Erythroblast (primary cell): ENCODE data around the gene TNS1.

ENCODE experiments used
- DNase-seq, 2 experiments: peaks; one replicate each; lab custom pipeline; 2025; lab: John Stamatoyannopoulos, UW
- GATA1 ChIP-seq: IDR thresholded peaks from 2 replicates; pipeline ENCODE4 v1.6.1; 2011; ENCODE audit warnings: low read depth, mild to moderate bottlenecking, control low read depth, low read length, moderate library complexity
- POLR2A ChIP-seq: IDR thresholded peaks from 2 replicates; pipeline ENCODE4 v1.6.1; 2011; ENCODE audit warnings: mild to moderate bottlenecking, low read length

TNS1 gene

DNA sequence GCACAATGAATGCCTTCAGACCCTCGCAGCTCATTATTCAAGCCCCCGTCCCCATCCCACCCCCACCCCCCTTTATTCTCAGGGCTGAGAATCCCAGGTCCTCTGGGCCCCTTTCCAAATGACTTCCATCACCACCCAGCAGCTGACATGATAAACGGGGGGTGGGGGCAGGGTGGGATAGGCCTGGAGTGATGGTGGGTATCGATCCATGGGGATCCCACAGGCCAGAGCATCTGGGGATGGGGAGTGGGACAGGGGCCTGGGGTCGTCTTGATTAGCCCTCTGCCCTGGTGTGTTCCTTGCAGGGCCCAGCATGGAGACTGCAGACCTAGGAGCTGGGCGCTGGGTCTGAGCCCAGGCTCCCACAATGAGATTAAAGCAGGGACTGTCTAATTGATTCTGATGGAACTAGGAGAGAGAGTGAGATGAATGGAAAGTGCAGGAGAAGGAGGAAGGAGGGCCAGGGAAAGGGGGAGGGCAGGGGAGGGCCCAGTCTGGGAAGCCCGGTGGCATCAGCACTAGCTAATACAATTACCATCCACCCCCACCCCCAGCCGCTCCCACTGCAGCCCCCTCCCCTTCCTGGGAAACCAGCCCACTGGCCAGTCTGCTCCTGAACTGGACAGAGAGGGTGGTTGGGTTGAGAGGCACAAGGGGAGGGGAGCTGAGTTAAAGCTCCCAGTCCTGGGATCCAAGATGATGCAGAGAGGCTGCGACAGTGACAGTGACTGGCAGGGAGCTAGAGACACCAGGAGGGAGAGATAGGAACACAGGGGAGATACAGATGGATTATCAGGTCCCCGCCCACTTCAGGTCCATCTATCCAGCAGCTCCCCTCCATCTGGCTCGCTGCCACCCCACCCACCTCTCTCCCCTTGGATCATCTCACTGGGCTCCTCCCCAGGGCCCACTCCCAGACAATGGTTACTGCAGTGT, 13.1 kb upstream of the TNS1 start:
- DNase-seq: no peak
- TF ChIP-seq POLR2A (no peak), GATA1 (no peak)

DNA sequence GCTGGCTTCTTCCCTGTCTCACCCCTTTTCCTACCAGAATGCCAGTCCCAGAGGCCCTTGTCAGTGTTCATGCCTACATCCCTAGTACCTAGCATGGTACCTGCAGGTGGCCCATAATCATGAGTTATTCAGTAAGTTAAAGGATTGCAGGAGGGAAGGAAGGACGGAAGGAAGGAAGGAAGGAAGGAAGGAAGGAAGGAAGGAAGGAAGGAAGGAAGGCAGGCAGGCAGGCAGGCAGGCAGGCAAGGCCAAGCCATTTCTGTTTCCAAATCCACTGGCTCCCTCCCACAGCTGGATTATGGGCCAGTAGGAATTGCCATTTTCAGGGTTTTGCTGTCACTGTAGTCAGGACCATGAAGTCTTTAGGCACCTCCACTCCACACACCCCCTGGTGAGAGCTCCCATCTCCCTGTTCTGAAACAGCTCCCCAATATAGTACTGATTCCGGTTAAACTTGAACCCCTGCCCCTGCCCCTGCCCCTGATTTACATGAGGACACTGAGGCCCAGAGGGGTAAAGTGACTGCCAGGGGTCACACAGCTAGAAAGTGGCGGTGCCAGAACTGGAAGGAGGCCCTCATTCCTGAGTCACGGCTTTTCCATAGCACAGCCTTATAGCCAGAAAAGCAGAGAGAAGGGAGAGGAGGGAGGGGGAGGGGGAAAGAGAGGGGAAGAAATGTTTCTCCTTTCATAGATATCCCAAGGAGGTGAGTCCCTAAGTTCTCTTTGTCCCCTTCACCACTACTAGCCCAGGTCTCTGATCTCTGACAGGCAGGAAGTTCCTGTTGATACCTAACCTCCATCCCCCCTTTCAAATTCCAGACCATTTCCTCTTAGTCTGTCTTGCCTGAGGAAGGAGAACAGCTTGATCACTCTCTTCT, 12.2 kb upstream of the TNS1 start:
- TF ChIP-seq GATA1: no peak
- no peak for TF ChIP-seq POLR2A
- DNase-seq: no peak

DNA sequence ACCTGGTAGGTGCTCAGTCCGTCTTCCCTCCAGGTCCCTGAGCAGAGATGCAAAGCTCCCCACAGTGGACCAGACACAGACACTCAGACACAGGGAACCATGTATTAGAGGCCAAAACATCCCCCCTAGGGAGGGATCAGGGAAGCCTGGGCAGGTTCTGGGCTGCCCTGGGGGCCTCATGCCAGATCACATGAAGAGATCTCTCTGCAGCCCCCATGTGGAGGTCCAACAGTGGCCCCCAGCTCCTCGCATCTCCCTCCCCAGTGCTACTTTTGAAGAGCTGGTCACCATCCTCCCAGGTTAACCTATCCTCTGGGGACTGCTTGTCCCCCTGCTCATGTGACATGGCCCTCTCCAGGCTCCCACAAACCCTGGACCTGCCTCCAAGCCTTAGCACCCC, 10.5 kb upstream of the TNS1 start:
- no peak for TF ChIP-seq POLR2A
- no peak for TF ChIP-seq GATA1
- no peak for DNase-seq

DNA sequence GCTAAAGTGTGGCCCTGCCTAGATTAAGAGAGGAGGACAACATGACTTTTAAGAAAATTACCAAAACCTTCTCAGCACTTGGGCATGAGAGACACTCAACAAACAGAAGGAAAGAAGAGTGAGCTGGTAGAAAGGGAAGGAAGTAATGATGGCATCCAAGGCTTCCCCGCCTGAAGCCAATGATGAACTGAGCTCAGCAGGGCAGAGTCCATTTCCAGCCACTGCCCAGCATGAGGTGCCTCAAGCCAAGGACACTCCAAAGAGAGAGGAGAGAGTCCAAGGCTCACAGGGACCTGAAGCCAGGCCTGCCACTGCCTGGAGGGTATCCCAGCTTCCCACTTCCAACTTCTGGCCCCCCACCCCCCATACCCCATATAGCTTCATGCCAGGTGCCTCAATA, 9.5 kb upstream of the TNS1 start:
- TF ChIP-seq POLR2A (no peak), GATA1 (no peak)
- no peak for DNase-seq

DNA sequence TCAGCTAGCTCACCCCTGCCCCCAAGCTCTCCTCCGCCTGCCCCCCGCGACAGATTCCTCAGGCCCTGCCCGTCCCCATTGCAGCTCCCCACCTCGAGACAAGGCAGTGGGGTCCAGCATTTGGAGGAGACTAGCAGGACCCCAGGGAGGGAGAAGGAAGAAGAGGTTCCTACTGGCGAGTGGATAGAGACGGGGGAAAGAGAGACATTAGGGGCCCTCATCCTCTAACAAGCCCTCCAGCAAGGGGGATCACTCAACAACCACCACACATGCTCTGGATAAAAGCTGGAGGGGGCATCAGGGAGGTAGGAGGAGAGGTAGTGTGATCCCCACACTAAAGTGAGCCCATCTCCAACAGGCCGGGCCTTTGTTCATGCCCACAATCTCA, 8.9 kb upstream of the TNS1 start:
- no peak for DNase-seq
- TF ChIP-seq POLR2A (no peak), GATA1 (no peak)

DNA sequence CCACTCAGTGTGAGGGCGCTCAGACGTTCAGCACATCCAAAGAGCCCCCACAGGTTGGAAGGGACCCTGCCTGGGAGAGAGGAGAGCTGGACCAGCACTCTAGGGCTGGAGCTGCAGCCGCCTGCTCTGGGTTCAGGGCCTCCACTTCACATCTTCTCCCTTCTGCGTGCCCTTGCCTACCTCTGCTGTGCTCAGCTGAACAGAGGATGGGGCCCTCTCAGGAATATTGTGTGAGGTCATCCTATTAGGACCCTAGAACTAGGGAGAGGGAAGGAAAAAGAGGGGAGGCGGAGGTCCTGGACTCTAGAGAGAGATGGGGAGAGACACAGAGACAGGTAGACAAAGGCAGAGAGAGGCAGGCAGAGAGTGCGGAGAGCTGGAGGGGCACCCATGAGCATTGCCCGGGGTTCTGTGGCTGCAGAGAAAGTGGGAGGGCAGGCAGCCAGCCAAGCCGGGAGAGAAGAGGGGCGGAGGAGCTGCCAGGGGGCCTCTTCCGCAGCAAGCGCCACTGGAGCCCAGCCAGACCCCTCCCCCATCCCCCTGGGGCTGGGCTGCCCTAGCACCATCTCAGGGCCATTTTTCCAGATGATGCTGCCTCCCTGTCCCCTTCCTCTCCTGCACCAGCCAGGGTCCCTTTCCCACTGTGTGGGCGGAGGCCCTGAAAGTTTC, 8.3 kb upstream of the TNS1 start:
- no peak for TF ChIP-seq POLR2A
- no peak for TF ChIP-seq GATA1
- no peak for DNase-seq

DNA sequence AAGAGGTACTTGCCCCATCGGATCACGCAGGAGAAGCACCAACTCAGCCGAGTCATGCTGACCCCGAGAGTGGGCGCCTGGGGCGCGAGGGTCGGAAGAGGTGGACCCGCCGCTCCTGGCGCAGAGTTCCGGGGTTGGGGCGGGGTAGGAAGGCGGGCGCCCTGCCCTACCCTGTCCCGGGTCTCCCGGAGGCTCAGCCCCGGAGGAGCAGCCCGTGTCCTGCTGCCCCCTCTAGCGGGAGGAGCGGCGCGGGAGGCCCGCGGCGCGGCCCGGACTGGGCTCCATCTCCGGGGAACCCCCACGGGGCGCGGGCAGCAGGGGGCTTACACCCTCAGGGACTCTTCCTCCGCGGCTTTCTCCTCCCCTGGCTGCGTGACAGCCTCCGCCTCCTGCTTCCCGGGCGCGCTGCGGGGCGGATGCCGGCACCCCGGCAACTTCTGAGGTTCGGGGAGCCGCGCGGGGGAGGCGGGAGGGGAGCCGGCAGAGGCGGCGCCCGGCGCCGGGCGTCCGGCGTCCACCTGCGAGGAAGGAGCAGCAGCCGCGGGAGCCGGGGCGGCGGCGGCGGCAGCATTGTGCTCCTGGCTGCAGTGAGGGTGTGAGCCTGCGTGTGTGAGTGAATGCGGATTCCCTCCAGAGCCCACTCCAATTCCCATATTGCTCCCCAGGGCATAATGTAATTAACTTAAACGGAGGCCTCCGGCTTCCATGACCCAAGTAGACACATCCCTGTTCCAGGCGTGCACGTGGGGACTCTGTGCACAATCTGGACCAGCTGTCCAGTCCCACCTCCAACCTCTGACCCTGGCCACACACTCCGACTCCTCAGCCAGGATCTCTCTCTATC, 7.6 kb upstream of the TNS1 start:
- no peak for DNase-seq
- no peak for TF ChIP-seq POLR2A
- no peak for TF ChIP-seq GATA1

DNA sequence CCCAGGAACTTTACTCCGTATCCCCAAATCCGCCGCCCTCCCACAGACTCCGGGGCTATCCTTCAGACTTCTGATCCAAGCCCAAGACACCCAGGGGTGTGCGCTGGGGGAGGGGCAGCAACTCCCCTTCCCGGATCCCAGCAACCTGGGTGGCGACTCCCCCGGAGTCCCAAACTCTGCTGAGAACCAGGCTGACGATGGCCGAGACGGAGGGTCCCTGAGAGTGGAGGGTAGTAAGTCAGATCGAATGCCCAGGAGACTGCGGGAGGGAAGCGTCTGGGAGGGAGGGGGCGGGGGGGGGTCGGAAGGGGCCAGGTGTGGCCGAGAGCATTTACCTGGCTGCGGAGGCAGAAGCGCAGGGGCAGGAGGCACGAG, 7.0 kb upstream of the TNS1 start:
- no peak for DNase-seq
- no peak for TF ChIP-seq POLR2A
- no peak for TF ChIP-seq GATA1

DNA sequence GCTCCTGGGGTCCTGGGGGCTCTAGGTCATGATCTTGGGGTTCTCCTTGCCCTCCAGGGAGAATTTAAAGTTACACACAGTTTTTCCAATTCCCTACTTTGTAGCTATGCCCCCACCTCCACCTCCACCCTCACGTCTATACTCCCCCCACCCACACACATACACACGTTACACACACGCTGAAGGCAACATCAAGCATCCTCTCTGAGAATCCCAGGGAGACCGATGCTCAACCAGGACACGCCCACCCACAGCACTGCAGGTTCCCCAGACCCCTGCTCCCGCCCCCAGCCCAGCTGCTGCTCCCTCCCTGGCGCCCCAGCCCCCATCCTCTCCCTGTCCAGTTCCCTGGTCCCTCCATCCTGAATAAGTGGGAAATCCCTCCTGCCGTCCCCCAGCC, 6.4 kb upstream of the TNS1 start:
- no peak for TF ChIP-seq POLR2A
- TF ChIP-seq GATA1: no peak
- DNase-seq: no peak

DNA sequence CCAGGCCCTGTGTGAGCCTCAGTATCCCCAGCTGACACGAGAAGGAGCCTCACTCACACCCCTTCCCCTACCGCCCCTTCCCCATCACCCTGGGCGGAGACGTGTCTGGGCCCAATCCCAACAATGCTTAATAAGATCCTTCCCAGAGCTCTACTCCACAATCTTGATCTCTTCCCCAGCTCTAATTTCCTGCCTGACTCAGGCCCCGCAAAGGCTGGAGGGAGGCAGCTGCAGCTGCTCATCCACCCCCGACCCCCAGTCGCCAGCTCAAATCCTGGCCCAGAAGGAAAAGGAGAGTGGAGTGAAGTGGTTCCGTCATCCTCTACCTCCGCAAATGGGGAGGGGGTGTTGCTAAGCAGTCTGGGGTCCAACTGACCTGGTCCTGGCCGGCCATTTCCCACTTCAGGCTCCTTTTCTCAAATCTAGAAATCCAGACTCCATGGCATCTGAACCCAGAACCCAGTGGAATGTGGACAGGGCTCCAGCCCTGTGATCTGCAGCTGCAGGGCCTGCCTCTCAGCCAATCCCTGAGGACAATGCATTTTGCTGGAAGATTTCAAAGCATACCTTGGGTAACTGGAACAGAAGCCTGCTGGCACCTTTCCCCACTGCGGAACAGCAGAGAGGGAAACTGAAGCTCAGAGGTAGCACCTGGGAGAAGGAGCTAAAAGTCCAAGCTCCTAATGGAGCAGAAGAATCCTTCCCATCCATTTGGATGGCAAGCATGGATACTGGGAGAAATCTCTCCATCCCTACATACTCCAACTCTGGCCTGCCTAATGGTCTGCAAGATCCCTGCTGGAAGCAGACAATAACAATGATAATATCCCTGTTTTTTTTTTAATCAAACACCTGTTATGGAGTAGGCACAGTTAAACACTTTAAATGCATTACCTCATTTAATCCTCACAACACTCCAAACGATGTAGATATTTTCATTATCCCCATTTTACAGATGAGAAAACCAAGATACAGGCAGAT, 5.6 kb upstream of the TNS1 start:
- DNase-seq: no peak
- TF ChIP-seq POLR2A: no peak
- no peak for TF ChIP-seq GATA1

DNA sequence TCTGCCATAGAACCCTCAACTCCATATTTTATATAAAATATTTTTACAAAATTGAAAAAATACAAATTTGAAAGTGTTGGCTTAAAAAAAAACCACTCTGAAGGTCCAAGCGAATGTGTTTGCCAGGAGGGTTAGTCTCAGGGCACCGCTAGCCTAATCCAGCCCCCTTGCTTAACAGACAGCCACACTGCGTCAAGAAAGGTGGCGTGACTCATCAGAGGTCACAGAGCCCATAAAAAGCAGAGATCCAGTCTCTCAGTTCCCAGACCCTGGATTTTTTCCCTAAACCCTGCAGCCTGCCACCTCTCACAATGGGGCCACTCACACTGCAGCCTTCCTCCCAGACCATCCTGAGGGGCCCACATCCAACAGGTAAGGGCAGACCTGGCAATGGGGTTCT, 3.9 kb upstream of the TNS1 start:
- no peak for TF ChIP-seq GATA1
- no peak for TF ChIP-seq POLR2A
- DNase-seq: no peak

DNA sequence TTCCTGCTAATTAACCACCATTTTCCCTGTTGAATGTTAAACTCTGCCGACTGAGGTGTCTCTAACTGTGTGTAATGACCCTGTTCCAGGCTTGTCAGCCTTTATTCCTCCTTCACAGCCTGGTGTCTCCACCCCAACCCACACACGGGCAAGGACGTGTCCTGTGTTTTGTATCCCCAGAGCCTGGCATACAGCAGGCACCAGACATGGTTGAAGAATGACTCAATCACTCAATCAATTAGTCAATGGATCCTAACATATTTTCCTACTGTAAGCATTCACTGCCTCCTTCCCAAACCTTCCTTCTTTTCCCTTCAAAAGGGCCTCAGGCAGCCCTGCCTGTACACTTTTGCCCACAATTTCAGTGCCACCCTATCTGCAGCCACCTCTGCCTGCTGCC, 2.7 kb upstream of the TNS1 start:
- DNase-seq: no peak
- TF ChIP-seq POLR2A (no peak), GATA1 (no peak)

DNA sequence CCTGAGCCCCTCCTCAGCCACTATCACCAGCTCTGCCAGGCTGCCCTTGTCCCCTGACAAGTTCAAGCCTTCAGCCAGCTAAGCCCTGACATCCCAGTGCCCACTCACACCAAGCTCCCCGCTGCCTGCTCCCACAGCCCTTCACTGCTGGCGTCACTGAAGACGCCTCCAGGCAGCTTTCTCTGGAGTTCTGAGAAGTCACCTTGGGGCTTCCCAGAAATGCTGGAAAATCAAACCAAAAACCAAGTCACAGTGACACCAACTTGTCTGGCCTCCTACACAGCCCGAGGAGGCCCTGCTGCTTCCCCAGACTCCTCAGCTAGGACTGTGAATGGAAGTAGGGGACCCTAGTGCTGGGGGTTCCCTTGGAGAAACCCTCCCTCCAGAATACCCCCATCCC, 2.2 kb upstream of the TNS1 start:
- TF ChIP-seq POLR2A: no peak
- no peak for TF ChIP-seq GATA1

More for the DNA sequence above, 2.2 kb upstream of the TNS1 start:
- DNase-seq: no peak
